Activated T-cell treated with anti-CD3 and anti-CD28 coated beads, Interleukin-2, amount 50 U/mL, for 72 hours (primary cell): ENCODE measurements around the gene USP9X. TPM values are rescaled to one million over a fixed set of nuclear protein-coding genes. Genes with fewer than 3 reads are reported as not detected.
"Not testable (repeated sequence)": the region's sequence is repeated elsewhere in the genome, so short reads cannot be mapped to it uniquely, and the experiment has no call there.

Experiments used
- ATAC-seq, 2 donors: fragments of 150-1000 bp; cut with Tn5 transposase; replicated peaks in 1 of 2; 2 replicates each; pipeline ENCODE4 v1.10.0; 2021; ENCODE audit warnings: moderate library complexity in 2 of 2, mild to moderate bottlenecking in 1 of 2
- DNase-seq, 2 donors: peaks; one replicate each; pipeline ENCODE4 v3.0.0; 2021 to 2022; ENCODE audit warnings: mixed read lengths in 1 of 2
- H3K27ac Mint-ChIP-seq: one replicate; pipeline ENCODE4 v1.8.0; 2022; ENCODE audit warnings: mild to moderate bottlenecking, moderate library complexity, mixed read lengths
- H3K27me3 Mint-ChIP-seq: one replicate; pipeline ENCODE4 v1.8.0; 2022; ENCODE audit warnings: low read depth, mixed read lengths
- H3K36me3 Mint-ChIP-seq, 2 donors: one replicate each; pipeline ENCODE4 v1.8.0; 2022; ENCODE audit warnings: mixed read lengths in 2 of 2, mild to moderate bottlenecking in 1 of 2; ENCODE audit not compliant: insufficient read depth in 2 of 2
- H3K4me1 Mint-ChIP-seq: one replicate; pipeline ENCODE4 v1.8.0; 2022; ENCODE audit warnings: low read depth, mixed read lengths
- H3K4me3 Mint-ChIP-seq, 2 donors: one replicate each; pipeline ENCODE4 v1.8.0; 2022; ENCODE audit warnings: mild to moderate bottlenecking in 2 of 2, mixed read lengths in 2 of 2, moderate library complexity in 2 of 2
- H3K9me3 Mint-ChIP-seq, 2 donors: one replicate each; pipeline ENCODE4 v1.8.0; 2022; ENCODE audit warnings: mixed read lengths in 2 of 2
- total RNA-seq, 2 donors: library from RNA; stranded (reverse); gene quantifications; one replicate each; pipeline ENCODE4 v1.2.3, GENCODE V29; 2022

USP9X gene
- total RNA-seq, 2 donors from 2014 or later = 70.1 to 95.1 TPM

GRCh38 chrX:41095908-41096307 is 10.7 kb downstream of the USP9X start:
- H3K9me3 Mint-ChIP-seq = no peaks in the 10 kb centered on the region
- DNase-seq = no peak
- peak overlapping the region; percentile 0 to 60 for H3K4me3 Mint-ChIP-seq
- peaks cover 85% of the 10 kb centered on the region for H3K4me1 Mint-ChIP-seq
- no peaks in the 10 kb centered on the region for H3K27me3 Mint-ChIP-seq
- H3K27ac Mint-ChIP-seq = peak overlapping the region; percentile 4
- H3K36me3 Mint-ChIP-seq = peaks cover 0 to 7% of the 10 kb centered on the region in 2 donors
- no peak for ATAC-seq

- no peaks in the 10 kb centered on the region for H3K9me3 Mint-ChIP-seq
- ATAC-seq (no peak), DNase-seq (no peak)
- peak overlapping the region in 1 of 2 donors; percentile 55 for H3K4me3 Mint-ChIP-seq
- no peaks in the 10 kb centered on the region for H3K27me3 Mint-ChIP-seq
- H3K36me3 Mint-ChIP-seq = peaks cover 0 to 7% of the 10 kb centered on the region in 2 donors
- peaks cover 80% of the 10 kb centered on the region for H3K4me1 Mint-ChIP-seq
- H3K27ac Mint-ChIP-seq = peak overlapping the region; percentile 85
Measured at GRCh38 chrX:41096339-41096955, 11.2 kb downstream of the USP9X start.

GRCh38 chrX:41097326-41097725 is 12.1 kb downstream of the USP9X start:
- H3K4me3 Mint-ChIP-seq = peak overlapping the region in 1 of 2 donors; percentile 55

GRCh38 chrX:41100200-41100599 is 15.0 kb downstream of the USP9X start:
- Mint-ChIP-seq H3K36me3 (peaks cover 0 to 7% of the 10 kb centered on the region in 2 donors), H3K27me3 (no peaks in the 10 kb centered on the region), H3K9me3 (no peaks in the 10 kb centered on the region), H3K4me1 (peaks cover 64% of the 10 kb centered on the region), H3K4me3 (peak overlapping the region in 1 of 2 donors; percentile 49), H3K27ac (peak overlapping the region; percentile 42)
- ATAC-seq = no peak
- no peak for DNase-seq

More at GRCh38 chrX:41097326-41097725, 12.1 kb downstream of the USP9X start:
- Mint-ChIP-seq H3K9me3 (no peaks in the 10 kb centered on the region), H3K27me3 (no peaks in the 10 kb centered on the region), H3K27ac (peak overlapping the region; percentile 85), H3K4me1 (peaks cover 76% of the 10 kb centered on the region), H3K36me3 (peaks cover 0 to 10% of the 10 kb centered on the region in 2 donors)
- ATAC-seq (no peak), DNase-seq (no peak)

GRCh38 chrX:41100819-41101218 is 15.6 kb downstream of the USP9X start:
- Mint-ChIP-seq H3K36me3 (peaks cover 0 to 9% of the 10 kb centered on the region in 2 donors), H3K9me3 (no peaks in the 10 kb centered on the region), H3K27ac (no peak overlapping the region), H3K4me3 (no peak overlapping the region), H3K27me3 (no peaks in the 10 kb centered on the region), H3K4me1 (peaks cover 58% of the 10 kb centered on the region)
- no peak for ATAC-seq
- DNase-seq = no peak

- no peak overlapping the region for H3K4me3 Mint-ChIP-seq
- no peak for DNase-seq
- peaks cover 0 to 5% of the 10 kb centered on the region in 2 donors for H3K9me3 Mint-ChIP-seq
- peaks cover 4 to 16% of the 10 kb centered on the region in 2 donors for H3K36me3 Mint-ChIP-seq
- peaks cover 55% of the 10 kb centered on the region for H3K4me1 Mint-ChIP-seq
- peaks cover 11% of the 10 kb centered on the region for H3K27me3 Mint-ChIP-seq
- no peak for ATAC-seq
- no peak overlapping the region for H3K27ac Mint-ChIP-seq
Measured at GRCh38 chrX:41105005-41105404, 19.8 kb downstream of the USP9X start.

- not testable (repeated sequence) for H3K9me3 Mint-ChIP-seq, ATAC-seq, H3K27ac Mint-ChIP-seq, H3K4me3 Mint-ChIP-seq, DNase-seq
- H3K36me3 Mint-ChIP-seq = peaks cover 4 to 16% of the 10 kb centered on the region in 2 donors
- H3K4me1 Mint-ChIP-seq = peaks cover 64% of the 10 kb centered on the region
- peaks cover 11% of the 10 kb centered on the region for H3K27me3 Mint-ChIP-seq
Measured at GRCh38 chrX:41106257-41106656, 21.0 kb downstream of the USP9X start.

- DNase-seq = no peak
- H3K9me3 Mint-ChIP-seq = peaks cover 0 to 5% of the 10 kb centered on the region in 2 donors
- peaks cover 61% of the 10 kb centered on the region for H3K4me1 Mint-ChIP-seq
- peaks cover 11% of the 10 kb centered on the region for H3K27me3 Mint-ChIP-seq
- peak overlapping the region in 1 of 2 donors; percentile 9 for H3K4me3 Mint-ChIP-seq
- peak; percentile 32 to 39 for ATAC-seq
- H3K27ac Mint-ChIP-seq = no peak overlapping the region
- H3K36me3 Mint-ChIP-seq = peaks cover 4 to 13% of the 10 kb centered on the region in 2 donors
Measured at GRCh38 chrX:41108007-41108406, 22.8 kb downstream of the USP9X start.

GRCh38 chrX:41108463-41109205 is 23.4 kb downstream of the USP9X start:
- DNase-seq (no peak), ATAC-seq (peak in 1 of 2 donors; percentile 20)
- peak overlapping the region; percentile 4 for H3K27ac Mint-ChIP-seq
- peaks cover 59% of the 10 kb centered on the region for H3K4me1 Mint-ChIP-seq
- peak overlapping the region in 1 of 2 donors; percentile 9 for H3K4me3 Mint-ChIP-seq
- peaks cover 11% of the 10 kb centered on the region for H3K27me3 Mint-ChIP-seq
- peaks cover 0 to 5% of the 10 kb centered on the region in 2 donors for H3K9me3 Mint-ChIP-seq
- peaks cover 4 to 13% of the 10 kb centered on the region in 2 donors for H3K36me3 Mint-ChIP-seq

GRCh38 chrX:41110801-41111625 is 25.8 kb downstream of the USP9X start:
- H3K4me3 Mint-ChIP-seq = peak overlapping the region in 1 of 2 donors; percentile 74
- H3K9me3 Mint-ChIP-seq = peaks cover 0 to 5% of the 10 kb centered on the region in 2 donors
- H3K4me1 Mint-ChIP-seq = peaks cover 69% of the 10 kb centered on the region
- ATAC-seq (no peak), DNase-seq (no peak)
- H3K36me3 Mint-ChIP-seq = peaks cover 4 to 11% of the 10 kb centered on the region in 2 donors
- peak overlapping the region; percentile 90 for H3K27ac Mint-ChIP-seq
- H3K27me3 Mint-ChIP-seq = peaks cover 11% of the 10 kb centered on the region

- not testable (repeated sequence) for H3K9me3 Mint-ChIP-seq, H3K36me3 Mint-ChIP-seq, H3K27me3 Mint-ChIP-seq
- Mint-ChIP-seq H3K4me3 (peak overlapping the region in 1 of 2 donors; percentile 42), H3K4me1 (peaks cover 78% of the 10 kb centered on the region), H3K27ac (peak overlapping the region; percentile 63)
- ATAC-seq (peak in 1 of 2 donors; percentile 16), DNase-seq (peak; percentile 29 to 39)
Measured at GRCh38 chrX:41115104-41115425, 29.8 kb downstream of the USP9X start.

GRCh38 chrX:41116948-41117347 is 31.7 kb downstream of the USP9X start:
- ATAC-seq (peak; percentile 85 to 87), DNase-seq (peak; percentile 13 to 23)
- Mint-ChIP-seq H3K9me3 (no peaks in the 10 kb centered on the region), H3K27ac (no peak overlapping the region), H3K36me3 (no peaks in the 10 kb centered on the region), H3K4me3 (peak overlapping the region; percentile 42 to 60), H3K4me1 (peaks cover 81% of the 10 kb centered on the region), H3K27me3 (no peaks in the 10 kb centered on the region)

- peak; percentile 44 to 61 for DNase-seq
- Mint-ChIP-seq H3K4me1 (peaks cover 93% of the 10 kb centered on the region), H3K27me3 (no peaks in the 10 kb centered on the region), H3K27ac (peak overlapping the region; percentile 63), H3K36me3 (no peaks in the 10 kb centered on the region), H3K4me3 (peak overlapping the region; percentile 51 to 67), H3K9me3 (no peaks in the 10 kb centered on the region)
- peak; percentile 46 to 56 for ATAC-seq
Measured at GRCh38 chrX:41118156-41118555, 32.9 kb downstream of the USP9X start.
